NCI-H2196 treated with DMSO at 0.1 percent for 48 hours (cell line): Measurements from ENCODE around the gene ST6GALNAC3.

Source experiments
- DNase-seq: peaks from one replicate; lab custom pipeline; 2025; ENCODE audit not compliant: unreplicated experiment; lab: John Stamatoyannopoulos, UW

Gene ST6GALNAC3

DNA sequence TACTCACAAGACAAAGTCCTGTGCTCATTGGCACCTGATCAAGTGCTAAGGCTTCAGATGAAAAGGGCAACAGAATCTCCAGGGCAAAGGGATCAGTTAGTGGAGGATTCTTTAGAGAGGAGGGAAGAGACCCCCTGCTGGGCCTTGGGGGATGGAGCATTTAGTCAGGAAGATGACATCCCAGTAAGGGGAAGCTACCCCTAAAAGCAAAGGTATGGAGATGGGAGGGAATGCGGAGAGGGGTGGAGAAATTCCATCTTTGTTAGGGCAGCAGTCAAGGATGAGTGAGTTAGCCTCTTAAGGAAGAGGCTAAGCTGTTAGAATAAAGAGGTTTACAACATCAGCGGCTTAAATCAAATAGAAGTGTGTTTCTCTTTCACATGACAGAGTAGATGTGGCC is 67.4 kb downstream of the ST6GALNAC3 start:
- no peak for DNase-seq

GRCh38 chr1:76142771-76143540 is 68.4 kb downstream of the ST6GALNAC3 start:
- DNase-seq, result no peak

DNA sequence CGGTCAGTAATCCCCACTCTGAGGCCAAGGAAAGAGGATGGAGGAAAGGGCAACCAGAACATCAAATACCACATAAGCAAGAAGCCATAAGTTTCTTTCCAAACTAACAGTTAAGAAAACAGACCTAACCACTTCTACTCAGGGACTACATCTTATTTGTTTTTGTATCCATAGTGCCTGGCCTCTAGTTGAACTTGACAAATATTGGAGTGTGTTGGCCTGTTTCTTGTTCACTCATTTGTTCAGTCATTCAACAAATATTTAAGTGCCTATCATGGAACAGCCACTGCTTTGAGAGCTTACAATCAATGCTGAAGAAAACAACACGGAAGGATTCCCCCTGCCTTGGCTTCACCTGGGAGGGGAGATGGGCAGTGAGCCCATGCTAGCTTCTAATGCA is 69.7 kb downstream of the ST6GALNAC3 start:
- no peak for DNase-seq

DNA sequence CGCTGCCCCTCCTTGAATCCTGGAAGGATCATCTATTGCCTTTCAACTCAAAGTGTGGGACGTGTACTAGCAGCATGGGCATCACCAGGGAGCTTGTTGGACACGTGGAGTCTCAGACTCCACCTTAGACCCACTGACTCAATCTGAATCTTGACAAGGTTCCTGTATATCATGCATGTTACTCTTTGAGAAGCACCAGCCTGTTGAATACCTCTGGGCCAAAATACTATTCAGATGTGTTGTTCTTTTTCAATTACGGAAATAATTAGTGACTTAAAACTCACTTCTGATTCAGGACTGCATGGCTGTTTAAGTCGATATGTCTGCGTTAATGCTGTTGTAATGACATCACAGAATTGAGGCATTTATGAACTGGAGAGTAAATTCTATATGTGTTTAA is 70.8 kb downstream of the ST6GALNAC3 start:
- DNase-seq, result no peak

- DNase-seq, result no peak
Observed at GRCh38 chr1:76146184-76146583, 71.6 kb downstream of the ST6GALNAC3 start.

- DNase-seq, result no peak
Observed at GRCh38 chr1:76147917-76148316, 73.4 kb downstream of the ST6GALNAC3 start.

GRCh38 chr1:76148460-76148859 is 73.9 kb downstream of the ST6GALNAC3 start:
- no peak for DNase-seq

GRCh38 chr1:76153841-76154205 is 79.3 kb downstream of the ST6GALNAC3 start:
- no peak for DNase-seq

- peak; percentile 7 for DNase-seq
Observed at GRCh38 chr1:76154206-76154956, 79.8 kb downstream of the ST6GALNAC3 start.

- no peak for DNase-seq
Observed at GRCh38 chr1:76156987-76157386, 82.4 kb downstream of the ST6GALNAC3 start.

DNA sequence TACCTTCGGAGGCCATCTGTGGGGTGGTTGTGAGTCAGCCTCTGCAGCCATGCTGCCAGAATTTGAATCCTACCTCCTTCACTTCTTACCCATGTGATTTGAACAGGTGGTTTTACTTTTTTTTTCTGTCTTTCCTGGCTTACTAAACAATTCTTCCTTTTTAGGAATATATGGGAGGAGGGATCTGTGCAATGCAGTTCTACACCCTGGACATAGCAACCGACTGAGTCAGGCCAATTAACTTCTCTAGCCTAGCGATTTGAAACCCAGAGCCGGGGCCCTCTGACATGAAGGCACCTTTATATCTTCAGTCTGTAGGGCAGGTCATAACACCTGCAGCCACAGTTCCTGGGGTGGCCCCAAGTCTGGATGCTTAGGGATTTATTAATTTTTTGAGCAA is 83.6 kb downstream of the ST6GALNAC3 start:
- DNase-seq, result no peak

DNA sequence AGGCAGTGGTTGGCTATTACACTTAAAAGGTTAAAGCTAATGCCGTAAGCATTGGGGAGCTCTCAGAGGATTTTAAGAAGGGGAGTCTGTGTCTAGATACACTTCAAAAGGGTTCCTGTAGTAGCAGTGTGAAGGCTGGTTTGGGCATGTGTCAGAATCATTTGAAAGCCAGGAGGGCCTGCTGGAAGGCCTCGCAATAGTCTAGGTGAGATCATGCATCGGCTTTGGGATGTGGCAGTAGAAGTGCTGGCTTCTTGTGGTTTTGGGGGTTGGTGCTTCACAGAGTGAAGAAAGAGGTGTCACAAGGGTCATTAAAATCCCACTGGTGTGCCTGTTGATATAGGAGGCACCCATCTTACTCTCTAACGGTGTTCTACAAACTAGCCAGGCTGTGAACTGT is 85.7 kb downstream of the ST6GALNAC3 start:
- DNase-seq, result no peak

DNA sequence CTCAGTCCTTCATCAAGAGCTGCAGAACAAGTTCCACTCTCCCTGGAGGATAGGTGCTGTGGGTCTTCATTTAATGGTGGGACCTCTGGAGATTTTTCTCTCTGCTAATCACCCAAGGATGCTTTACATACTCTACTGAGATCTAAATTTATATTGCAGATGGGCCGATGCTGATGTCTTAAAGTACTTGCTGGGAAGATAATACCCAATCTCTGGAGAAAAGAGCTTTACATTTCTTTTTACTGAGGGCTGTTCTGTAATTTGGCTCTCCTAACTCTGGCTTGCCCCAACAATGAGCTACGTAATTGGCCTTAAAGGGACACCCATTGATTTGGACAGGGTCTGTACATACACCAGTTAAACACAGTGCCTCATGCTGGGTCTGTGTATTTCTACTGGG is 86.9 kb downstream of the ST6GALNAC3 start:
- DNase-seq, result no peak

GRCh38 chr1:76162254-76162653 is 87.7 kb downstream of the ST6GALNAC3 start:
- DNase-seq, result no peak

- DNase-seq, result no peak
Observed at GRCh38 chr1:76164165-76164564, 89.6 kb downstream of the ST6GALNAC3 start.

GRCh38 chr1:76170084-76170483 is 95.5 kb downstream of the ST6GALNAC3 start:
- no peak for DNase-seq

GRCh38 chr1:76170513-76170912 is 96.0 kb downstream of the ST6GALNAC3 start:
- DNase-seq, result no peak

DNA sequence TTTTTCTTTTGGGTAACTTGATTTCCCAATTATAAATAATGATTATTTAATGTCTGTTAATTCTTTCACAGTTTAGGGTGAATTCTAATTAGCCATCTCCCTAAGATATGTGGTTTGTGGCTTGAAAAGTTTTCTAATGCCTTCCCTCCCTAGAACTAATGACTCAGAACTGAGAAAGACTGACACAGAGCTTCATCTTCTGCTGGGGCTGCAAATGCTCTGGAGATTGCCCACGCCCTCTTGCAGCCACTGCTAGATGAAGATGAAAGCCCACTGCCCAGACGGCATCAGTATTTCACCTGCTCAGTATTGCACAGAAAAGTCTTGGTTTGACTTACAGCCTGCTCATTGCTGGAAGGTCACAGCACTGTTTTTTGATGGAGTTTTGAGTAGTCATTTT is 101.5 kb downstream of the ST6GALNAC3 start:
- no peak for DNase-seq

DNA sequence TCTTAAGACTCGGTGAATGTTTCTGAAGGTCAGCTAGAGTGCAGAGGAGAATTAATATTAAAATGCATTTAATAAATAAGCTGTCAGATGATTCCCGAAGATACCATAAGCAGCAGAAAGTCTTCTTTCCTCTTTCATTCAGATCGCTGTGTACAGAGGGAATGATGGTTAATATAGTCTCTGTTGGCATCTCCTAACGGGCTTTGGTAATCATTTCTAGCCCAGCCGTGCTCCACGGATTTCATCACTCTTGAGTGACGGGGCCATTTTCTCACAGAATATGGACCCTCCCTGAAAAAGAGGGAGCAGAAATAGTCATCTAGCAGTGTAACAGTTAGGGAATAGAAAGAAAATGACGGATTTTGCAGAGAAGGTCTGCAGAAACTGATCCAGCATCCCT is 103.1 kb downstream of the ST6GALNAC3 start:
- no peak for DNase-seq

GRCh38 chr1:76179219-76179698 is 104.7 kb downstream of the ST6GALNAC3 start:
- DNase-seq, result no peak

DNA sequence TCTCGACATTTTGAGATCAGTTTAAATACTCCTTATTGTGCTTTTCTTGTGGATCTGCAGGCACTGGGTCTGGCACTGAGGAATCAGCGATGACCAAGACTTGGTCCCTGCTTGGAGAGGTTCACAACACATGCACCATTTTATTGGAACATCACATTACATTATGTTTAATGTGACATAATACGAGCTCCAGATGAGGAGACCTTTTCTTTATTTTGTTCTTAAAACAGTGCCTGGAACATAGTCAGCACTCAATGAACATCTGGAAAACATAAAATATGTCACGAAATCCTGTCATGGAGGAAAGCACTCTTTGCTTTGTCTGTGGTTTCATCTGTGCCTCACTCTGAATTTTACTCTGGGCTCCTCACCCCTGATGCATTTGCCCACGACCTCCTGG is 110.7 kb downstream of the ST6GALNAC3 start:
- no peak for DNase-seq

DNA sequence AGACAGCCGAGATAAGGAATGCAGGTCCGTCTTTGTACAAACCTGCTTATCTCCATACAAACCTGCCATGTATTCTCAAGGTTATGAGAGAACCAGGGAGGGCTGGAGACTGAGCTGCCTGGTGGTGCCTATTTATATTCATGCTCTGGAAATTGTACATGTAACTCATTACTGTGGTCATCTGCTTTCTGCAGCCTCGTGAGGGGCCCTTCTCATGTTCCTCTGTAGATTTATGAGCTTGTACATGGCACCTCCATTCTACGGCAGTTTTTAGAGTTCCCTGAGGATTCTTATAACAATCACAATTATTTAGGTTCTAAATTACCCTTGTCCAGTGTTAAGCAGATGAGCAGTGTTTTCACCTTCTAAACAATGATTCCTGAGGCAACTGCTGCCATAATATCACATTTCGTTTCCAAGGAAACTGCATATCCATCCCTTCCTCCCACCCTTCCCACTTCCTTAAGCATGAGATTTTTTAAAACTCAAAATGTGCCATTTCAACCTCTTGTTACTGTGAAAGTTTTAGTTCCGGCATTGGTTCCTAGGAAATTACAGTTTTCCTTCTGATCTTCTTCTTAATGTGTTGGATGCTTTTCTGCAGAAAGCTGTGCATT is 112.1 kb downstream of the ST6GALNAC3 start:
- DNase-seq, result no peak
